LoVo (cell line): ENCODE data around the gene C3orf80.
A peak's percentile ranks its signal among the peaks of the same experiment; 100 is the strongest.

Experiments used
- DNase-seq: peaks from one replicate; pipeline ENCODE4 v3.0.0-alpha.2; 2016; ENCODE audit warnings: low spot score

C3orf80 gene

DNA sequence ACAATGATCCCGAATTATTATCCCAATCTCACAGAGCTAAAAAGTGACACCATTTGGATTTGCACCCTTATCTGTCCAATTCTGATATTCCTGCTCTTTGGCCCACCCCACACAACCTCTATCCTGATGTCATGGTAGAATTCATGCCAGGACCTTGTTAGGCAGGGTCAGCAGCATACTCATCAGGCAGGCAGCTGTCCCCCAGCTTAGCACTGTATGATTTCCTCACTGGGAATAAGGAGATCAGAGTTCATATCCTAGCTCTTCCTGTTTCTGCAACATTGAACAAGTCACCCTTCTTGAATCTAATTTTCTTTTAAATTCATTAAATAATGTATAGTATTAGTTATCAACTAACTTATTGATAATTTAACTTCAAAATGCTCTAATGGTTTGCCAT, 12.0 kb upstream of the C3orf80 start:
- DNase-seq = no peak

DNA sequence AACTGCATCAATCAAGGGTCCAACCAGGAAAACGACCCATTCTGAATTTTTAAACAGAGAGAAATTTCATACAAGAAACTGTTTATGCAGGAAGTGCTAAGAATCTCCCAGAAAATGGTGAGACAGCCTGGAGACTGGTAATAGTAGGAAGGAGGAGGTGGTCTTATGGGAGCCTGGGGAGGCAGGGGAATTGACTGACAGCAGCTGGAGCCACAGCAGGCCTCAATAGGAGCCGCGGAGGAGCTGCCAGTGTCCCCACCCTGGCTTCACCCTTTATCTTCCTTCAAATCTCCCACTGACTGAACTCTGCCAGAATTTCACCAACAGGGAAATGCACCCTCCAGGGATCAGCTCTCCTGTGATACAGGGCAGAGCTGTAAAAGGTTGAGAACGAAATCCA, 7.5 kb upstream of the C3orf80 start:
- DNase-seq = no peak

GRCh38 chr3:160218136-160218535, 7.1 kb upstream of the C3orf80 start:
- DNase-seq = no peak

- DNase-seq = no peak
Observed at GRCh38 chr3:160220038-160220437, 5.2 kb upstream of the C3orf80 start.

DNA sequence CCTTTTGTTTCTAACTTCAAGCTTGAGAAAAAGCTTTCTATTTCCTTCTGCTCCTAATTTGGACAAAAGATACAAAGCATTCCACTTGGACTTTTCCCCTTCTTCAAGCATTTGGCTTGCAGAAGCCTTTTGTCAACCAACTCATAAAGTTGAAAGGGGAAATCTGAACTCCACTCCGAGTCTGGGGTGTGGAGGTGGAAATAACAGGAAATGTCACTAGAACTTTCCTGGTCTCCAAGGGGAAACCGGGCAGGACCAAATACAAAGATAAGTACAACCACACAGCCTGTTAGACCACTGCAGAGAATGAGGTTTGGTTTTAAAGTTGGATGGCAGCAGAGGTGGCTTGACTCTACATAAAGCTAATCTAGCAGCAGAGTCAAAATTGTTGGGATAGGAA, 4.2 kb upstream of the C3orf80 start:
- no peak for DNase-seq

GRCh38 chr3:160224256-160224655, 966 bp upstream of the C3orf80 start:
- no peak for DNase-seq

- no peak for DNase-seq
Observed at GRCh38 chr3:160224811-160225175, 429 bp upstream of the C3orf80 start.

- no peak for DNase-seq
Observed at GRCh38 chr3:160226026-160226907, 1.0 kb downstream of the C3orf80 start.

DNA sequence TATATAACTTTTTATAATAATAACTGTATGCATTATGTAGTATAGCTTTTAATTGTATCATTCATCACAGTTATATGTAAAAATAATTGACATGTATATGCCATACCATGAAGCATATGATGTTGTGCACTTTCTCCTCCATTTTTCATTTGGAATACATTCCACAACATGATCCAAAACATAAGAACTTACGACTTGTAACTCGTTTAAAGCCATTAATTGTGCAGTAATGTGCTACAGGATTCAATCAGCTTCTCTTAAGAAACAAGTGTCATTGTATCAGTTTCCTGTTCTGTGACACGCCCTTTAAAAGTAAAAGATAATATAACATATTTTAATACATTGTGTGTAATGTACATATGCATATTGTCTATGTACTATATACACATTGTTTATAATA, 2.2 kb downstream of the C3orf80 start:
- DNase-seq = no peak

DNA sequence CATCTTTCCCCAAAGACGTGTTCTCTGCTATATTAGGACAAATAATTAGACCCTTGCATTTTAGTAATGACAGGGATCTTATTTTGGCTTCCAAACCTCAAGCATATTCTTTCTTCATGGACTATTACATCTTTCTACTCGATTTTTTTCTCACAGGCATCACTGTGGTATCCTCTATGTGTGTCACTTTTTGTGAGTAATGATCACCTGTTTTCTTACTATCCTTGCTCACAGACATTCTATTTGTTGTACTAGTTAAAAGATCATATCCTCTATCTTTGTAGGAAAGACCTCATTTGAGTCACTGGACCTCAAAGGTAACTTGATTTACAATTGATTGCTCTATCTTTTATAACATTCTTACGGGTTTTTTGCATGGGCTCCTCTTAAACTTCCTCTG, 6.8 kb downstream of the C3orf80 start:
- no peak for DNase-seq

- DNase-seq = peak; percentile 9
Observed at GRCh38 chr3:160240719-160241118, 15.5 kb downstream of the C3orf80 start.

DNA sequence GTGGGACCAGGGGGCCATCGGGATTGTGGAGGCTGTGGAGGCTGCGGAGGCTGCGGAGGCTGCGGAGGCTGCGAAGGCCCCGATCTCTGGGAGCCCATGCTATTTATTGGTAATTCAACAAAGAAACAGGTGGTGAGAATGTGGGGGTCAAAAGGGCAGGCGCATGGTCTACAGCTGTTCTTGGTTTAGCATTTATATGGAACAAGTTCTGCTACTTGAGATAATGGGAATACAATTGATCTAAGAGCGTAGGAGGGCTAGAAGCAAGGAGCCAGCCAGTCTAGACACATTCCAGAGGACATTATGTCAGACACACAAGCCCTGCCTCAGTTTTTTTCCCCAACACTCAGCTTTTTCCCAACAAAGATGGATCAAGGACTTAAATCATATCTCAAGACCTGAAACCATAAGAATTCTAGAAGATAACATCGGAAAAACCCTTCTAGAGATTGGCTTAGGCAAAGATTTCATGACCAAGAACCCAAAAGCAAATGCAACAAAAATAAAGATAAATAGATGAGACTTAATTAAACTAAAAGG, 20.1 kb downstream of the C3orf80 start:
- DNase-seq = no peak

DNA sequence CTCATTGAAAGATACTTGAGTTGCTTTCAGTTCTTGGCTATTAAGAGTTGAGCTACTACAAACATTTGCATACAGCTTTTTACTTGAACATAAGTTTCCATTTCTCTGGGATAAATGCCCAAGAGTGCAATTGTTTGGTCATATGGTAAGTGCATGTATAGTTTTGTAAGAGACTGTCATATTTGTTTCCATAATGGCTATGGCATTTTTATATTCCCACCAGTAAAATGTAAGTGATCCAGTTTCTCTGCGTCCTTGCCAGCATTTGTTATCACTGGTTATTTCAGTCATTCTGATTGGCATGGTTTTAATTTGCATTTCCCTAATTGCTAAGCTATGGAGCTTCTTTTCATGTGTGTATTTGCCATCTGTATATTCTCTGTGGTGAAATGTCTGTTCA, 22.5 kb downstream of the C3orf80 start:
- DNase-seq = no peak

GRCh38 chr3:160253298-160253697, 28.1 kb downstream of the C3orf80 start:
- no peak for DNase-seq

- DNase-seq = no peak
Observed at GRCh38 chr3:160257606-160258005, 32.4 kb downstream of the C3orf80 start.

DNA sequence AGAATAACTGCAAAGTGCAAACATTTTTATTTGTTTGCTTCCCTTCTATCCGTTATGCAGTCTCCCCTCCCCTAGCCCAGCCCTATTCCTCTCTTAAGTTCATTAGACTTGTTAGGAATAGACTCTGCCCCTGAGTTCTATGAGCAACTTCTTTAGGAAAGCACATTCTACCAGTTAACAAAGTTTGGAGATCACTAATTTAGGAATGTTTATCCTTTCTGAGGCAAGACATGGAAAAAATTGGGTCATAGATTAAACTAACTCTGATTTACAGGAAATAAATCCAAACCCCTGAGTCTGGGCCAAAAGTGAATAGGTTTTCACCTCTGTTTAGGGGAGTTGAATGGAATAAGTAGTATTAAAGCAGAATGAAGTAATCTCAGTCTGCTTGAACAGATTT, 34.4 kb downstream of the C3orf80 start:
- DNase-seq = no peak

GRCh38 chr3:160260587-160261270, 35.5 kb downstream of the C3orf80 start:
- no peak for DNase-seq

DNA sequence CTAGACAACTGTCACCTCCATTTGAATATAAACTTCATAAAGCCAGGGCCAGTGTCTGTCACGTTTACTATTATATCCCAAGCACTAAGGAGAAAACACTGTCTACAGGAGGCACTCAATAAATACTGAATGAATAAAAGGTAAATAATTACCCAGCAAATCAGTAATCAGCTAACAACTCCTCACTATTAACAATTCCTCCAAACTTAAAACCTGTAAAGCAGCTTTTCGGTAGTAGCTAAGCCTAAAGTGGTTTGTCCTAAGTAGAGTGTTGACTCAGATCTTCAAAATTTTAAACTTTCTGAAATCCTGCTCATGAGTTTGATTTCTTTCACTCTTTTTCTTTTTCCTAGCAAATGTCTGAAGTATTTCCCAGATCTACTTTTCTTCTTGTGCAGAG, 39.9 kb downstream of the C3orf80 start:
- DNase-seq = no peak
